Natural killer cell (primary cell): ENCODE results near the gene SLC4A9. TPM values are rescaled to one million over a fixed set of nuclear protein-coding genes. Genes with fewer than 3 reads are reported as not detected.

Source experiments
- ATAC-seq, 3 donors: fragments of 150-1000 bp in 2 of 3; fragments of 200-7000 bp in 1 of 3; cut with Tn5 transposase; 1 replicate in 1 of 3; 2 replicates in 2 of 3; pipeline ENCODE4 v1.10.0; 2021; ENCODE audit warnings: mild to moderate bottlenecking in 2 of 3, moderate library complexity in 2 of 3
- DNase-seq, 2 donors: peaks; one replicate each; pipeline versions ENCODE4 v3.0.0 to v3.0.0-alpha.2; 2013 to 2021; ENCODE audit warnings: mixed read lengths in 1 of 2
- H3K27ac ChIP-seq: one replicate; pipeline ENCODE4 v1.5.1; 2013; ENCODE audit warnings: mild to moderate bottlenecking, low read length
- H3K27me3 ChIP-seq: one replicate; pipeline ENCODE4 v1.6.1; 2013; ENCODE audit warnings: low read length; ENCODE audit not compliant: control insufficient read depth, insufficient read depth
- H3K36me3 ChIP-seq: one replicate; pipeline ENCODE4 v1.6.1; 2013; ENCODE audit warnings: low read length; ENCODE audit not compliant: control insufficient read depth, insufficient read depth
- H3K4me1 ChIP-seq: one replicate; pipeline ENCODE4 v1.6.1; 2013; ENCODE audit warnings: low read length; ENCODE audit not compliant: control insufficient read depth, insufficient read depth
- H3K4me3 ChIP-seq: one replicate; pipeline ENCODE4 v1.5.1; 2013; ENCODE audit warnings: low read length
- H3K9me3 ChIP-seq: one replicate; pipeline ENCODE4 v1.6.1; 2013; ENCODE audit warnings: low read length; ENCODE audit not compliant: control insufficient read depth, insufficient read depth
- H3K27ac Mint-ChIP-seq, 2 donors: one replicate each; pipeline ENCODE4 v1.8.0; 2022; ENCODE audit warnings: mild to moderate bottlenecking in 2 of 2, mixed read lengths in 2 of 2, moderate library complexity in 1 of 2
- H3K27me3 Mint-ChIP-seq, 2 donors: one replicate each; pipeline ENCODE4 v1.8.0; 2022; ENCODE audit warnings: low read depth in 2 of 2, mixed read lengths in 2 of 2
- H3K36me3 Mint-ChIP-seq: one replicate; pipeline ENCODE4 v1.8.0; 2022; ENCODE audit warnings: mixed read lengths
- H3K4me1 Mint-ChIP-seq, 2 donors: one replicate each; pipeline ENCODE4 v1.8.0; 2022; ENCODE audit warnings: mixed read lengths in 2 of 2
- H3K4me3 Mint-ChIP-seq: one replicate; pipeline ENCODE4 v1.8.0; 2022; ENCODE audit warnings: mild to moderate bottlenecking, moderate library complexity, mixed read lengths
- H3K9me3 Mint-ChIP-seq, 2 donors: one replicate each; pipeline ENCODE4 v1.8.0; 2022; ENCODE audit warnings: mixed read lengths in 2 of 2
- WGBS: methylation state at CpG from one replicate; pipeline ENCODE4 v1.1.7; 2013; ENCODE audit warnings: missing lambda C conversion rate; ENCODE audit not compliant: insufficient coverage; 5-methylcytosine and 5-hydroxymethylcytosine counted together
- intact Hi-C: fragments of 100-400 bp; cut with micrococcal nuclease; formaldehyde crosslinking; loops from one replicate; pipeline ENCODE4 v1.14.2; 2022
- total RNA-seq, 4 donors: library from RNA; stranded (reverse); fragments of 120-200 nt in 1 of 4; gene quantifications; one replicate each; pipeline versions ENCODE4 v1.2.3 to v1.2.4, GENCODE V29; 2013 to 2022
- TF ChIP-seq, protein P1 (sequence below): fragments of 200-600 bp; IDR thresholded peaks from one replicate; pipeline ENCODE4 v1.8.0; 2022; ENCODE audit warnings: antibody characterized with exemption

Gene SLC4A9
- total RNA-seq, 3 donors from 2014 or later (not counting 1 experiment from before 2014, with no cell fraction given) = not detected

GRCh38 chr5:140398379-140398811 lies 38.4 kb downstream of the SLC4A9 start:
- no peaks in the 10 kb centered on the region for H3K9me3 ChIP-seq
- no peak overlapping the region for H3K4me3 ChIP-seq
- intact Hi-C loops = no loop called here
- peaks cover 15% of the 10 kb centered on the region for H3K4me1 ChIP-seq
- Mint-ChIP-seq H3K27ac (no peak overlapping the region), H3K4me1 (peaks cover 12 to 17% of the 10 kb centered on the region in 2 donors), H3K36me3 (no peaks in the 10 kb centered on the region), H3K9me3 (no peaks in the 10 kb centered on the region), H3K4me3 (no peak overlapping the region), H3K27me3 (no peaks in the 10 kb centered on the region)
- DNase-seq (no peak), ATAC-seq (no peak)
- TF ChIP-seq, protein P1, sequence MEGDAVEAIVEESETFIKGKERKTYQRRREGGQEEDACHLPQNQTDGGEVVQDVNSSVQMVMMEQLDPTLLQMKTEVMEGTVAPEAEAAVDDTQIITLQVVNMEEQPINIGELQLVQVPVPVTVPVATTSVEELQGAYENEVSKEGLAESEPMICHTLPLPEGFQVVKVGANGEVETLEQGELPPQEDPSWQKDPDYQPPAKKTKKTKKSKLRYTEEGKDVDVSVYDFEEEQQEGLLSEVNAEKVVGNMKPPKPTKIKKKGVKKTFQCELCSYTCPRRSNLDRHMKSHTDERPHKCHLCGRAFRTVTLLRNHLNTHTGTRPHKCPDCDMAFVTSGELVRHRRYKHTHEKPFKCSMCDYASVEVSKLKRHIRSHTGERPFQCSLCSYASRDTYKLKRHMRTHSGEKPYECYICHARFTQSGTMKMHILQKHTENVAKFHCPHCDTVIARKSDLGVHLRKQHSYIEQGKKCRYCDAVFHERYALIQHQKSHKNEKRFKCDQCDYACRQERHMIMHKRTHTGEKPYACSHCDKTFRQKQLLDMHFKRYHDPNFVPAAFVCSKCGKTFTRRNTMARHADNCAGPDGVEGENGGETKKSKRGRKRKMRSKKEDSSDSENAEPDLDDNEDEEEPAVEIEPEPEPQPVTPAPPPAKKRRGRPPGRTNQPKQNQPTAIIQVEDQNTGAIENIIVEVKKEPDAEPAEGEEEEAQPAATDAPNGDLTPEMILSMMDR = no peak
- H3K27ac ChIP-seq = no peak overlapping the region
- peaks cover under 1% of the 10 kb centered on the region for H3K36me3 ChIP-seq
- H3K27me3 ChIP-seq = no peaks in the 10 kb centered on the region

DNA sequence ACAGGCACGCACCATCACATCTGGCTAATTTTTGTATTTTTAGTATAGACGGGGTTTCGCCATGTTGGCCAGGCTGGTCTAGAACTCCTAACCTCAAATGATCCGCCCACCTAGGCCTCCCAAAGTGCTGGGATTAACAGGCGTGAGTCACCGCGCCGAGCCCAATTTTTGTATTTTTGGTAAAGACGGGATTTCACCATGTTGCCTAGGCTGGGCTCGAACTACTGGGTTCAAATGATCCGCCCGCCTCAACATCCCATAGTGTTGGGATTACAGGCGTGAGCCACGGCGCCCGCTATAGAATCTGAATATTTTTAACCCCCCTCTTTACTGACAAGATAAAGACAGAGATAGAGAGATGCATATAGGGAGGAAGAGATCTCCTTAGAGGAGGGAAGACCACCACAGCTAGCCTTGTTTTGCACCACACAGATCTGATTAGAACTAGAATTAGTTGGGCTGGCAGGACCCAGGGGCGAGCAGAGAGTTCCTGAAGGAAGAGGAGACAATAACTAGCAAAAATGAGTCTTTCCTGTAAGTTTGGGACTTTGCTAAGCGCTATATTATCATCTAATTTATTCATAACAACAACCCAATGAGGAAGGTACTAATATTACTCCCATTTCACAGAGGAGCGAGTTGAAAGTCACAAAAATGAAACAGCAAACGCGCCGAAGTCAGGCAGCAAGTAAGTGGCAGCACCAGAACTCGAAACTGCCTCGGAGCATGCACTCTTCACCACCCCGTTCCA lies 40.2 kb downstream of the SLC4A9 start:
- peak overlapping the region; percentile 80 for H3K27ac ChIP-seq
- peak overlapping the region; percentile 72 for H3K4me3 ChIP-seq
- H3K27me3 ChIP-seq = no peaks in the 10 kb centered on the region
- H3K4me1 Mint-ChIP-seq = peaks cover 23 to 32% of the 10 kb centered on the region in 2 donors
- H3K9me3 ChIP-seq = no peaks in the 10 kb centered on the region
- H3K36me3 ChIP-seq = peaks cover 2% of the 10 kb centered on the region
- H3K27ac Mint-ChIP-seq = no peak overlapping the region
- TF ChIP-seq, protein P1 = no peak
- H3K27me3 Mint-ChIP-seq = no peaks in the 10 kb centered on the region
- no peak overlapping the region for H3K4me3 Mint-ChIP-seq
- DNase-seq (peak in 1 of 2 donors; percentile 68), ATAC-seq (no peak)
- no peaks in the 10 kb centered on the region for H3K36me3 Mint-ChIP-seq
- peaks cover 17% of the 10 kb centered on the region for H3K4me1 ChIP-seq
- no peaks in the 10 kb centered on the region for H3K9me3 Mint-ChIP-seq
- WGBS = 54% methylated on average over 21 of the region's 25 CpGs
- intact Hi-C loops = loop anchor here (2.0 to 5.0 kb wide), 3 partner anchors 157 to 293 kb away; partner anchors contain the start of genes HARS1, HARS2 and SRA1

- Histone ChIP-seq H3K4me3 (peak overlapping the region; percentile 72), H3K36me3 (peaks cover 2% of the 10 kb centered on the region), H3K9me3 (no peaks in the 10 kb centered on the region), H3K27ac (peak overlapping the region; percentile 80), H3K27me3 (no peaks in the 10 kb centered on the region), H3K4me1 (peaks cover 17% of the 10 kb centered on the region)
- Mint-ChIP-seq H3K27ac (no peak overlapping the region), H3K4me1 (peaks cover 26 to 35% of the 10 kb centered on the region in 2 donors), H3K9me3 (no peaks in the 10 kb centered on the region), H3K4me3 (no peak overlapping the region), H3K27me3 (no peaks in the 10 kb centered on the region), H3K36me3 (no peaks in the 10 kb centered on the region)
- DNase-seq (peak; percentile 78 to 95), ATAC-seq (peak; percentile 62 to 79 (median 67))
- 0% methylated on average over 54 of the region's 54 CpGs for WGBS
- intact Hi-C loops = loop anchor here (1.0 to 5.0 kb wide), 8 partner anchors 146 to 310 kb away; partner anchors contain the start of genes APBB3, EIF4EBP3, HARS1 and HARS2
- TF ChIP-seq, protein P1 = no peak
Measured at GRCh38 chr5:140400730-140401361, 40.9 kb downstream of the SLC4A9 start.
